CD4-positive, alpha-beta T cell treated with Interleukin-1 beta for 1 hour (primary cell): Measurements from ENCODE around the gene CHMP2A.
"Not testable (repeated sequence)": the region's sequence is repeated elsewhere in the genome, so short reads cannot be mapped to it uniquely, and the experiment has no call there.

Source experiments
- DNase-seq, 2 donors: peaks; one replicate each; pipeline ENCODE4 v3.0.0-alpha.2; 2020 to 2022

Gene CHMP2A

GRCh38 chr19:58510084-58510862 lies 44.6 kb downstream of the CHMP2A start:
- no peak for DNase-seq

- no peak for DNase-seq
Measured at GRCh38 chr19:58509731-58510083, 45.2 kb downstream of the CHMP2A start.

- not testable (repeated sequence) for DNase-seq
Measured at GRCh38 chr19:58507602-58508223, 47.2 kb downstream of the CHMP2A start.
